Upper lobe of left lung (tissue), 4 donors: ENCODE results near the gene SNAI1.

Experiments used
- CTCF ChIP-seq, 6 experiments: fragments of 450-650 bp in 4 of 6; fragments of 200-600 bp in 2 of 6; sonication (generic) in 2 of 6; IDR thresholded peaks; one replicate each; pipeline ENCODE4 v1.5.1; 2016 to 2019; ENCODE audit warnings: antibody characterized with exemption in 6 of 6
- POLR2AphosphoS5 ChIP-seq, 2 donors: sonication (generic); formaldehyde crosslinking; IDR thresholded peaks; one replicate each; pipeline ENCODE4 v1.5.1; 2017; ENCODE audit warnings: antibody characterized with exemption in 2 of 2

- TF ChIP-seq CTCF (IDR thresholded peaks at IDR 0.05) = no peak
- TF ChIP-seq POLR2AphosphoS5 (IDR thresholded peaks at IDR 0.05) = no peak
These were observed 53.9 kb downstream of the SNAI1 start for GRCh38 chr20:50036703-50037102.
